ENCODE results near the gene HYOU1.
"Not testable (repeated sequence)": the region's sequence is repeated elsewhere in the genome, so short reads cannot be mapped to it uniquely, and the experiment has no call there.

The HYOU1 gene

GRCh38 chr11:119034813-119035212 is 22.2 kb downstream of the HYOU1 start:
- no peak for ATAC-seq
- no peak for TF ChIP-seq ZFP3 (CRISPR knock-in tag; IDR thresholded peaks at IDR 0.05)
- no peak for TF ChIP-seq ISL1 (CRISPR knock-in tag; IDR thresholded peaks at IDR 0.05)
- TF ChIP-seq, protein P1, sequence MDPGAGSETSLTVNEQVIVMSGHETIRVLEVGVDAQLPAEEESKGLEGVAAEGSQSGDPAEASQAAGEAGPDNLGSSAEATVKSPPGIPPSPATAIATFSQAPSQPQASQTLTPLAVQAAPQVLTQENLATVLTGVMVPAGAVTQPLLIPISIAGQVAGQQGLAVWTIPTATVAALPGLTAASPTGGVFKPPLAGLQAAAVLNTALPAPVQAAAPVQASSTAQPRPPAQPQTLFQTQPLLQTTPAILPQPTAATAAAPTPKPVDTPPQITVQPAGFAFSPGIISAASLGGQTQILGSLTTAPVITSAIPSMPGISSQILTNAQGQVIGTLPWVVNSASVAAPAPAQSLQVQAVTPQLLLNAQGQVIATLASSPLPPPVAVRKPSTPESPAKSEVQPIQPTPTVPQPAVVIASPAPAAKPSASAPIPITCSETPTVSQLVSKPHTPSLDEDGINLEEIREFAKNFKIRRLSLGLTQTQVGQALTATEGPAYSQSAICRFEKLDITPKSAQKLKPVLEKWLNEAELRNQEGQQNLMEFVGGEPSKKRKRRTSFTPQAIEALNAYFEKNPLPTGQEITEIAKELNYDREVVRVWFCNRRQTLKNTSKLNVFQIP (CRISPR knock-in tag; IDR thresholded peaks at IDR 0.05; ENCODE audit: borderline replicate concordance, low read depth): no peak
- TF ChIP-seq RARB (CRISPR knock-in tag; IDR thresholded peaks at IDR 0.05): no peak
- TF ChIP-seq, protein P2, sequence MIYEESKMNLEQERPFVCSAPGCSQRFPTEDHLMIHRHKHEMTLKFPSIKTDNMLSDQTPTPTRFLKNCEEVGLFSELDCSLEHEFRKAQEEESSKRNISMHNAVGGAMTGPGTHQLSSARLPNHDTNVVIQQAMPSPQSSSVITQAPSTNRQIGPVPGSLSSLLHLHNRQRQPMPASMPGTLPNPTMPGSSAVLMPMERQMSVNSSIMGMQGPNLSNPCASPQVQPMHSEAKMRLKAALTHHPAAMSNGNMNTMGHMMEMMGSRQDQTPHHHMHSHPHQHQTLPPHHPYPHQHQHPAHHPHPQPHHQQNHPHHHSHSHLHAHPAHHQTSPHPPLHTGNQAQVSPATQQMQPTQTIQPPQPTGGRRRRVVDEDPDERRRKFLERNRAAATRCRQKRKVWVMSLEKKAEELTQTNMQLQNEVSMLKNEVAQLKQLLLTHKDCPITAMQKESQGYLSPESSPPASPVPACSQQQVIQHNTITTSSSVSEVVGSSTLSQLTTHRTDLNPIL (CRISPR knock-in tag; IDR thresholded peaks at IDR 0.05; ENCODE audit: low read depth): no peak
- no peak for TF ChIP-seq ZNF70 (CRISPR knock-in tag; IDR thresholded peaks at IDR 0.05)
- TF ChIP-seq, protein P3, sequence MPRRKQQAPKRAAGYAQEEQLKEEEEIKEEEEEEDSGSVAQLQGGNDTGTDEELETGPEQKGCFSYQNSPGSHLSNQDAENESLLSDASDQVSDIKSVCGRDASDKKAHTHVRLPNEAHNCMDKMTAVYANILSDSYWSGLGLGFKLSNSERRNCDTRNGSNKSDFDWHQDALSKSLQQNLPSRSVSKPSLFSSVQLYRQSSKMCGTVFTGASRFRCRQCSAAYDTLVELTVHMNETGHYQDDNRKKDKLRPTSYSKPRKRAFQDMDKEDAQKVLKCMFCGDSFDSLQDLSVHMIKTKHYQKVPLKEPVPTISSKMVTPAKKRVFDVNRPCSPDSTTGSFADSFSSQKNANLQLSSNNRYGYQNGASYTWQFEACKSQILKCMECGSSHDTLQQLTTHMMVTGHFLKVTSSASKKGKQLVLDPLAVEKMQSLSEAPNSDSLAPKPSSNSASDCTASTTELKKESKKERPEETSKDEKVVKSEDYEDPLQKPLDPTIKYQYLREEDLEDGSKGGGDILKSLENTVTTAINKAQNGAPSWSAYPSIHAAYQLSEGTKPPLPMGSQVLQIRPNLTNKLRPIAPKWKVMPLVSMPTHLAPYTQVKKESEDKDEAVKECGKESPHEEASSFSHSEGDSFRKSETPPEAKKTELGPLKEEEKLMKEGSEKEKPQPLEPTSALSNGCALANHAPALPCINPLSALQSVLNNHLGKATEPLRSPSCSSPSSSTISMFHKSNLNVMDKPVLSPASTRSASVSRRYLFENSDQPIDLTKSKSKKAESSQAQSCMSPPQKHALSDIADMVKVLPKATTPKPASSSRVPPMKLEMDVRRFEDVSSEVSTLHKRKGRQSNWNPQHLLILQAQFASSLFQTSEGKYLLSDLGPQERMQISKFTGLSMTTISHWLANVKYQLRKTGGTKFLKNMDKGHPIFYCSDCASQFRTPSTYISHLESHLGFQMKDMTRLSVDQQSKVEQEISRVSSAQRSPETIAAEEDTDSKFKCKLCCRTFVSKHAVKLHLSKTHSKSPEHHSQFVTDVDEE (CRISPR knock-in tag; IDR thresholded peaks at IDR 0.05): no peak
- TF ChIP-seq ZFP30 (CRISPR knock-in tag; IDR thresholded peaks at IDR 0.05): no peak
- TF ChIP-seq BACH2 (CRISPR knock-in tag; IDR thresholded peaks at IDR 0.05; ENCODE audit: borderline replicate concordance): no peak
- TF ChIP-seq CSRNP3 (CRISPR knock-in tag; IDR thresholded peaks at IDR 0.05): no peak
- no peak for TF ChIP-seq ARNTL (CRISPR knock-in tag; IDR thresholded peaks at IDR 0.05; ENCODE audit: borderline replicate concordance, low read depth)
- no peak for TF ChIP-seq ZNF8 (CRISPR knock-in tag; IDR thresholded peaks at IDR 0.05)
- TF ChIP-seq SNAI2 (CRISPR knock-in tag; IDR thresholded peaks at IDR 0.05): no peak
- TF ChIP-seq PATZ1 (CRISPR knock-in tag; IDR thresholded peaks at IDR 0.05; ENCODE audit: borderline replicate concordance): no peak
- no peak for TF ChIP-seq ESRRG (CRISPR knock-in tag; IDR thresholded peaks at IDR 0.05)
- no peak for TF ChIP-seq TOX (CRISPR knock-in tag; IDR thresholded peaks at IDR 0.05; ENCODE audit: borderline replicate concordance)
- TF ChIP-seq ZNF565 (CRISPR knock-in tag; conservative IDR thresholded peaks at IDR 0.05; ENCODE audit: low read depth): no peak
- no peak for TF ChIP-seq OSR1 (CRISPR knock-in tag; IDR thresholded peaks at IDR 0.05)
- no peak for TF ChIP-seq GLIS3 (CRISPR knock-in tag; IDR thresholded peaks at IDR 0.05)
- no peak for TF ChIP-seq ZC3H10 (CRISPR knock-in tag; IDR thresholded peaks at IDR 0.05)

- not testable (repeated sequence) for ATAC-seq
Observed at GRCh38 chr11:119033421-119033820, 23.6 kb downstream of the HYOU1 start.

DNA sequence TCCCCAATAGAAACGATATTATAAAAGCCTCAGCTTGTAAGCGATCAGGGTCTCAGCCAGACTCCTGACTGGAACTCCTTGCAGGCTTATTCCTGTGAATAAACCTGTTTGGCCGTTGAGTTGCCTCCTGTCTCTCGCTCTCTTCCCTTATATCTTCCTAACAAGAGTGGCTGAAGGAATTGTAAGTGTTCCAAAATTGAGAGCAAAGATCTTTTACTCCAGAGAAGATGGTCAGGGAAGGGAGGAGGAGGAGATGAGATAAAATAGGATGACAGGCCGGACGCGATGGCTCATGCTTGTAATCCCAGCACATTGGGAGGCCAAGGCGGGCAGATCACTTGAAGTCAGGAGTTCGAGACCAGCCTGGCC is 25.1 kb downstream of the HYOU1 start:
- no peak for ATAC-seq
- TF ChIP-seq PATZ1 (CRISPR knock-in tag; IDR thresholded peaks at IDR 0.05; ENCODE audit: borderline replicate concordance) (no peak), ZFP30 (CRISPR knock-in tag; IDR thresholded peaks at IDR 0.05) (no peak), RARB (CRISPR knock-in tag; IDR thresholded peaks at IDR 0.05) (no peak), GLIS3 (CRISPR knock-in tag; IDR thresholded peaks at IDR 0.05) (no peak)

Data from SK-N-SH treated with all-trans-retinoic acid at 6 μM for 48 hours (cell line).